GM12873 (cell line): Measurements from ENCODE around the gene LILRB5.

Experiments
- CTCF ChIP-seq: IDR thresholded peaks from 2 replicates; pipeline ENCODE4 v1.5.1; 2012; ENCODE audit warnings: low read depth, mild to moderate bottlenecking, moderate library complexity, low read length, control low read depth; ENCODE audit not compliant: insufficient read depth; ENCODE audit errors: missing control alignments

The LILRB5 gene

GRCh38 chr19:54218960-54219661, 38.0 kb downstream of the LILRB5 start:
- no peak for TF ChIP-seq CTCF

DNA sequence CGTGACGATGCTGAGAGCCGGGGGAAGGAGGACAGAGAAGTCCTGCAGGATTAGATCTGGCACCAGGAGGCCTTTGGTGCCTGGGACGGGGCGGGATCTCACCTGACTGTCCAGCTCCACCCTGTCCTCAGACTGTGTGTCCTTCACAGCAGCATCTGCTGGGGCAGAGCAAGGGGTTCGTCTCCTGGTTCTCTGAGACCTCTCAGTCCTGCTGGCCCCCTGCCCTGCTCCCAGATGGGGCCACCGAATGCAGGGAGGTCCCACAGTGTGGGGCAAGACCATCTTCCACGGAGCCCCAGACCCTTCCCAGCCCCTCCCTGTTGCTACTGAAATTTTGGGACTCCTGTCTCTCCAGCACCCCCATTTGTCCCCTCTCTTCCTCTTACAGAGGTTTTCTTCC, 38.8 kb downstream of the LILRB5 start:
- TF ChIP-seq CTCF: no peak

GRCh38 chr19:54216869-54217268, 40.2 kb downstream of the LILRB5 start:
- no peak for TF ChIP-seq CTCF

GRCh38 chr19:54211235-54211634, 45.8 kb downstream of the LILRB5 start:
- no peak for TF ChIP-seq CTCF

- no peak for TF ChIP-seq CTCF
These were observed 47.1 kb downstream of the LILRB5 start for GRCh38 chr19:54209811-54210494.

DNA sequence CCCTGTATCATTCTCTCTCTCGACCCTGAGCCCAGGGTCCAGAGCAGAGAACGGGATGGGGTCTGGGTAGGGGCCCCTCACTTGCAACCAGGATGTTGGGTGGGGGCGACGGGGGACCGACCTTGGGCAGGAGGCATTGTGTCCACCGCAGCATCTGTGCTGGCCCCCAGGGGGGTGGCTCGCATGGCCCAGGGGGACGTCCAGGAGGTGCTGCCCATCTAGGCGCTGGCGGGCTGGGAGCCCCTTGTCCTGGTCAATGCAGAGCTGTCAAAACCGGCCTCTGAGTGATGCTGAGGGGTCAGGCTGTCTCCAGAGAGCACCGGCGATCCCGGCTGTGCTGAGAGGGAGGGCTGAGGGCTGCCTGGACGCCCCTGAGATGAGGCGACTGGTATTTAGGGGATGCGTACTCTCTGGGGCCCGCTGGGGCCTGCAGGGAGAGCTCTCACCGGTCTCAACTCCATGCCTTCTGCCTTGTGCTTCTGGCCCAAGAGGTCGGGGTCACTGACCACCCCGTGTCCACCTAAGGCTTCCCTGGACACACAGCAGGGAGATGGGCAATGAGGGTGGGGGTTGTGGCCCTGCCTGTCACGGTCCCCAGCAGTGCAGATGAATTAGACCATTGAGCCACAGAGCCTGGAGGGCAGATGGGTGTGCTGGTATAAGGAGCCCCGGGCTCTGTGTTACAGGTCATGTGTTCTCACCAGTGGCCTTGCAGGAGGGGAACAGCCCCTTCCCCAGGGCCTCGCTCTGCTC, 47.8 kb downstream of the LILRB5 start:
- no peak for TF ChIP-seq CTCF

DNA sequence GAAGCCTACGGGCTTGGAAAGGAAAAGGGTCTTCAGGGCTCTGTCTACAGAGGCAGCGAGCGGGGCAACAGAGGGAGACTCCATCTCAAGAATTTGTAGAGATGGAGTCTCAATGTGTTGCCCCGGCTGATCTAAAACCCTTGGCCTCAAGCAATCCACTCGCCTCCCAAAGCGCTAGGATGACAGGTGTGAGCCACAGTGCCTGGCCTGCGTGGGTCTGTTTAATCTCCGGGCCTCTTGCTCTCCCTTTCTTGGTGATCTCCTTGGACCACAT, 48.4 kb downstream of the LILRB5 start:
- TF ChIP-seq CTCF: no peak
